Measurements from ENCODE around the gene CD109. TPM values are rescaled to one million over a fixed set of nuclear protein-coding genes. Genes with fewer than 3 reads are reported as not detected.
A peak's percentile ranks its signal among the peaks of the same experiment; 100 is the strongest.

Gene CD109
- total and polyA plus RNA-seq, 2 of the 4 experiments (the other 2 are of a cell fraction), result 3.6 to 5.0 TPM

- intact Hi-C loops (cut with micrococcal nuclease), result loop anchor here (5.0 kb wide), 3 partner anchors 122 to 1362 kb away; no protein-coding TSS in a partner anchor
- in situ Hi-C loops (cut with MboI; ENCODE audit: low sequenced_read_pairs), result loop anchor here (5.0 kb wide), 2 partner anchors 58 to 1477 kb away; no protein-coding TSS in a partner anchor
- no peak overlapping the region; the same call in 1 of the 2 replicates for H4K5ac ChIP-seq (ENCODE audit: low read depth, low read length)
- no TSS peak for BruUV-seq (replicated peaks)
- no peaks in the 10 kb centered on the region for H3K9me1 ChIP-seq (ENCODE audit: insufficient read depth, low read length)
- no peak for ATAC-seq (ENCODE audit: low read depth)
- H3K27ac ChIP-seq (ENCODE audit: insufficient read depth, low read length), result no peak overlapping the region
- no peak overlapping the region for H4K91ac ChIP-seq (ENCODE audit: insufficient read depth, low read depth, low read length)
- H3K23ac ChIP-seq (ENCODE audit: low read depth, low read length), result no peak overlapping the region
- POLR2A ChIA-PET (ENCODE audit: unreplicated experiment), result no interaction called here
- H2BK120ac ChIP-seq (ENCODE audit: low read depth, low read length), result no peak overlapping the region
- no peak overlapping the region for H3K9ac ChIP-seq (ENCODE audit: low read depth, low read length)
- DNase-seq, result peak; percentile 24
- CTCF ChIA-PET, result no interaction called here
- H3K79me1 ChIP-seq (ENCODE audit: low read depth in 1 of 2, low read length in 2 of 2), result peaks cover 0 to 6% of the 10 kb centered on the region in 2 experiments; a peak in 1 of 4 replicates
- H2AK9ac ChIP-seq (replicated peaks; ENCODE audit: low read depth, low read length, poor library complexity), result no peak overlapping the region
- no peaks in the 10 kb centered on the region; the same call in 1 of the 2 replicates for H3K36me3 ChIP-seq (ENCODE audit: control insufficient read depth, insufficient read depth, low read length)
- no peaks in the 10 kb centered on the region for H3K9me3 ChIP-seq (ENCODE audit: control insufficient read depth, insufficient read depth, low read length)
- no peak overlapping the region for H3K14ac ChIP-seq (replicated peaks; ENCODE audit: low read depth, low read length)
- H3K18ac ChIP-seq (ENCODE audit: low read depth, low read length), result no peak overlapping the region
- H2AK5ac ChIP-seq (ENCODE audit: low read depth, low read length), result no peak overlapping the region
- no peak overlapping the region for H3K56ac ChIP-seq (ENCODE audit: extremely low read depth, insufficient read depth, low read length)
- 83% methylated on average over 1 of the region's 2 CpGs; no CpG with 5 or more reads in 1 of the 2 experiments for WGBS, 2 experiments (ENCODE audit: extremely low coverage in 2 of 2, insufficient read length in 1 of 2)
- no peak overlapping the region for H2BK20ac ChIP-seq (ENCODE audit: low read depth, low read length)
- no peaks in the 10 kb centered on the region for H3K4me1 ChIP-seq (ENCODE audit: control insufficient read depth, insufficient read depth, low read length)
- dilution Hi-C loops (cut with HindIII; ENCODE audit: low sequenced_read_pairs, unreplicated experiment), result no loop called here
- no peaks in the 10 kb centered on the region for H4K20me1 ChIP-seq (ENCODE audit: insufficient read depth, low read length)
- TF ChIP-seq POLR2A (IDR thresholded peaks at IDR 0.05; ENCODE audit: low read depth, low read length), result no peak
- H4K8ac ChIP-seq (ENCODE audit: low read depth in 2 of 2, low read length in 2 of 2), result no peak overlapping the region
- no peak overlapping the region for H2BK15ac ChIP-seq (ENCODE audit: low read depth, low read length)
- H3K4me2 ChIP-seq (ENCODE audit: low read depth, low read length), result no peak overlapping the region
- H2BK5ac ChIP-seq (ENCODE audit: low read depth, low read length, poor library complexity, severe bottlenecking), result no peak overlapping the region
- H2AFZ ChIP-seq (replicated peaks; ENCODE audit: low read length, poor library complexity), result no peak overlapping the region
- no peaks in the 10 kb centered on the region for H3K27me3 ChIP-seq (ENCODE audit: control insufficient read depth, insufficient read depth, low read length)
- no peak overlapping the region for H3K4ac ChIP-seq (ENCODE audit: low read depth, low read length)
- H3K4me3 ChIP-seq (ENCODE audit: insufficient read depth, low read depth, low read length), result no peak overlapping the region
Measured at GRCh38 chr6:73734832-73735453, 38.9 kb downstream of the CD109 start.

Measured in IMR-90 (cell line).